ENCODE results near the gene NCOA6.
"Not testable (repeated sequence)": the region's sequence is repeated elsewhere in the genome, so short reads cannot be mapped to it uniquely, and the experiment has no call there.

NCOA6 gene

GRCh38 chr20:34744847-34745246 is 80.6 kb downstream of the NCOA6 start:
- no peak for TF ChIP-seq CTCF (IDR thresholded peaks at IDR 0.05; ENCODE audit: extremely low read depth, missing control alignments)
- DNase-seq (ENCODE audit: low spot score), result no peak

DNA sequence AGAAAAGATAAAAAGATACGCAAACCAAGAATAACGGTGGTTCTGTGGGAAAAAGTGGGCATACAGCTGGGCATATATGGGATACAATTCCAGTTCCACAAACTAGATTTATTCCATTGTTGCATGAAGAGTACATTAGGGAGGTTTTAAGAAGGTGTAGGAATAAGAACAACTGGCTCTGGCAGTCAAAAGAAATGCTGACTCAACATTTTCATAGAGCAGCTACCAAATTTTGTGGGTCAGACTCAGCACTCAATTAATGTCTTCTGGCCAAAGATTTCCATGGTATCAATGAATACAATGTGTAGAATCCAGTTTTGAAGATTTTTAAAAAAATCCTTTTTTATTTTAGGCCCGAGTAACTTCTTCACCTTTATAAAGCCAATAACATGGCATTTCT is 81.1 kb downstream of the NCOA6 start:
- TF ChIP-seq CTCF (IDR thresholded peaks at IDR 0.05; ENCODE audit: extremely low read depth, missing control alignments), result no peak
- DNase-seq (ENCODE audit: low spot score), result no peak

- no peak for TF ChIP-seq CTCF (IDR thresholded peaks at IDR 0.05; ENCODE audit: extremely low read depth, missing control alignments)
- DNase-seq (ENCODE audit: low spot score), result no peak
Measured at GRCh38 chr20:34743039-34743438, 82.4 kb downstream of the NCOA6 start.

GRCh38 chr20:34736106-34736735 is 89.2 kb downstream of the NCOA6 start:
- DNase-seq (ENCODE audit: low spot score), result no peak

DNA sequence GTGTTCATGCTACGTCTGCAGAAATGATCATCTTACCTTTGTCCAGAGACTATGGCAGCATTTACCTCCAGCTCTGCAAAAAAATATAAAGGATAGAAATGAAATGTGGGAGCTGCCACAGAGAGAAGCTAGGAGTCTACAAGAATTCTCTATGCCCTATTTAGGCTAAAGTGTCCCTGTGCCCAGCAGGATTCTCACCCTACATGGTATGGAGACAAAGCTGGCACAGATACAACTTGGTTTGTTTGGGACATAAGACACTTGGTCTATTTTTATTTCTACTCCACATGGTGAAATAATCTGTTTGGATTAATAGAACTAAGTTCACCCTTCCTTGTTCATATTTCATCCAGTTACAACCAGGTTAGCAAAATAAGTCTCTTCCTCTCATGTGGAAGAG is 92.9 kb downstream of the NCOA6 start:
- DNase-seq (ENCODE audit: low spot score), result no peak

More at GRCh38 chr20:34736106-34736735, 89.2 kb downstream of the NCOA6 start:
- TF ChIP-seq CTCF (IDR thresholded peaks at IDR 0.05; ENCODE audit: extremely low read depth, missing control alignments), result no peak

GRCh38 chr20:34729416-34729815 is 96.0 kb downstream of the NCOA6 start:
- DNase-seq (ENCODE audit: low spot score), result no peak
- TF ChIP-seq CTCF (IDR thresholded peaks at IDR 0.05; ENCODE audit: extremely low read depth, missing control alignments), result no peak

More for the DNA sequence above, 92.9 kb downstream of the NCOA6 start:
- TF ChIP-seq CTCF (IDR thresholded peaks at IDR 0.05; ENCODE audit: extremely low read depth, missing control alignments), result no peak

DNA sequence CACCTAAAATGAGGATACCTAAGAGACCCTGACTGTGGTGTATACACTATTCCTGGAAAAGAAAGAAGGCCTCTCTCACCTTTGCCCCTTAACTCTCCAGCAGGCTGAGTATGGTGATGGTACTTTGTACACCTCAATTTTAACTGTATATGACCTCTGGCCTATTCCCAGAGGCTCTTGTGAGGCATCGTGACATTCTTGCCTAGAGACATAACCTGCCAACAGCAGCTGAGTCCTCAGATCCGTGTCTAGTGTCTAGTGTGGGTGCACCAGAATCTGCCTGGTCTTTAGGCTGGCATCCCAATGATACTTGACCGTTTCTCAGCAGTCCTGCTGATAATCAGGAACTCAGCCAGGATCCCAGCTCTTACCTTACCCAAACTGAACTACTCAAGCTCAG is 101.3 kb downstream of the NCOA6 start:
- no peak for TF ChIP-seq CTCF (IDR thresholded peaks at IDR 0.05; ENCODE audit: extremely low read depth, missing control alignments)
- no peak for DNase-seq (ENCODE audit: low spot score)

- not testable (repeated sequence) for DNase-seq (ENCODE audit: low spot score)
Measured at GRCh38 chr20:34722560-34722959, 102.9 kb downstream of the NCOA6 start.
